ENCODE measurements around the gene KLHL7.

Gene KLHL7

DNA sequence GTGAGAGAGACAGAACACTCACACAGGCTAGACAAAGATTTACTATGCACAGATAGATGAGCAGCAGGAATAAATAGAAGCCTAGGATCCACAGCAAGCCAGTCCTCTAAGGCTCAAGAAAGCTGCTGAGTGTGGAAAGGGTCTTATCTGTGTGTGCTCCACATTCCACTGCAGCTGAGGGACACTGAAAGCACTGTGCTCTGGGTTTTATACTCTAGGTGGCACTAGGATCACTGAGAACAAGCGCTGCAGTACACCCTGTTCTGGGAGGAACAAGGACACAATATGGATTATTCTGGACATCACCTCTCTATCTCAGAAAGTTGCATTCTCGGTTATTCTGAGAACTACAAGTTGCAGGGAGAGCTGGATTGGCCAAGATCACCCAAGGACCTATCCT is 4.9 kb upstream of the KLHL7 start:
- H4K8ac ChIP-seq (ENCODE audit: low read depth, low read length), result no peak overlapping the region
- H2AK5ac ChIP-seq (ENCODE audit: low read length), result no peak overlapping the region
- H3K23ac ChIP-seq (ENCODE audit: low read length), result no peak overlapping the region
- H2AFZ ChIP-seq (ENCODE audit: insufficient read depth, low read length, poor library complexity), result no peak overlapping the region
- peaks cover 10% of the 10 kb centered on the region for H3K9me3 ChIP-seq (ENCODE audit: insufficient read depth, low read depth, low read length)
- peaks cover 0 to 1% of the 10 kb centered on the region in 2 experiments for H3K4me1 ChIP-seq (ENCODE audit: control insufficient read depth in 1 of 2, insufficient read depth in 2 of 2, low read length in 2 of 2)
- no CpG with 5 or more reads among the region's 2 CpGs for WGBS (ENCODE audit: extremely low coverage, insufficient coverage, insufficient read length)
- H3K4me3 ChIP-seq (ENCODE audit: low read depth, low read length), result no peak overlapping the region
- no peak overlapping the region for H4K12ac ChIP-seq (ENCODE audit: low read depth, low read length)
- H2BK5ac ChIP-seq (ENCODE audit: low read depth, low read length, poor library complexity), result no peak overlapping the region
- H3K27ac ChIP-seq (ENCODE audit: low read depth, low read length), result no peak overlapping the region
- H3K18ac ChIP-seq (ENCODE audit: low read length), result no peak overlapping the region
- no peak overlapping the region for H2BK12ac ChIP-seq (ENCODE audit: low read length)
- peaks cover under 1% of the 10 kb centered on the region for H3K79me2 ChIP-seq (ENCODE audit: control insufficient read depth, insufficient read depth, low read length, poor library complexity)
- no peak overlapping the region for H3K14ac ChIP-seq (ENCODE audit: low read length)
- H3K4me2 ChIP-seq (ENCODE audit: low read length), result no peak overlapping the region
- no peak overlapping the region for H4K91ac ChIP-seq (ENCODE audit: low read depth, low read length)
- H3K27me3 ChIP-seq (ENCODE audit: insufficient read depth, low read length), result no peaks in the 10 kb centered on the region
- no peaks in the 10 kb centered on the region for H3K36me3 ChIP-seq (ENCODE audit: control insufficient read depth in 1 of 2, insufficient read depth in 2 of 2, low read length in 2 of 2)
- no peak overlapping the region for H3K9ac ChIP-seq (ENCODE audit: low read length)
- H3K79me1 ChIP-seq (ENCODE audit: low read length), result peaks cover under 1% of the 10 kb centered on the region
- no peak overlapping the region for H3K4ac ChIP-seq (ENCODE audit: low read depth, low read length)
- no peak overlapping the region for H2BK120ac ChIP-seq (ENCODE audit: insufficient read depth, low read length, poor library complexity)
- no peak for DNase-seq

GRCh38 chr7:23105086-23105643 is 420 bp upstream of the KLHL7 start:
- DNase-seq, result peak in 1 of 2 donors; percentile 3
- Histone ChIP-seq H3K4me3 (ENCODE audit: low read depth, low read length) (peak overlapping the region; percentile 97), H3K4me2 (ENCODE audit: low read length) (peak overlapping the region; percentile 70), H3K18ac (ENCODE audit: low read length) (no peak overlapping the region), H2BK5ac (ENCODE audit: low read depth, low read length, poor library complexity) (no peak overlapping the region), H3K79me1 (ENCODE audit: low read length) (peaks cover 4% of the 10 kb centered on the region), H4K91ac (ENCODE audit: low read depth, low read length) (no peak overlapping the region), H3K4me1 (ENCODE audit: control insufficient read depth in 1 of 2, insufficient read depth in 2 of 2, low read length in 2 of 2) (peaks cover 0 to 1% of the 10 kb centered on the region in 2 experiments), H3K27ac (ENCODE audit: low read depth, low read length) (no peak overlapping the region), H3K36me3 (ENCODE audit: control insufficient read depth in 1 of 2, insufficient read depth in 2 of 2, low read length in 2 of 2) (no peaks in the 10 kb centered on the region), H2AFZ (ENCODE audit: insufficient read depth, low read length, poor library complexity) (peak overlapping the region; percentile 30), H3K9me3 (ENCODE audit: insufficient read depth, low read depth, low read length) (no peaks in the 10 kb centered on the region), H3K4ac (ENCODE audit: low read depth, low read length) (no peak overlapping the region), H2BK12ac (ENCODE audit: low read length) (no peak overlapping the region), H2BK120ac (ENCODE audit: insufficient read depth, low read length, poor library complexity) (no peak overlapping the region), H3K27me3 (ENCODE audit: insufficient read depth, low read length) (no peaks in the 10 kb centered on the region), H2AK5ac (ENCODE audit: low read length) (no peak overlapping the region), H3K23ac (ENCODE audit: low read length) (no peak overlapping the region), H4K8ac (ENCODE audit: low read depth, low read length) (peak overlapping the region; percentile 17), H3K9ac (ENCODE audit: low read length) (no peak overlapping the region), H3K14ac (ENCODE audit: low read length) (no peak overlapping the region), H4K12ac (ENCODE audit: low read depth, low read length) (no peak overlapping the region), H3K79me2 (ENCODE audit: control insufficient read depth, insufficient read depth, low read length, poor library complexity) (peaks cover 6% of the 10 kb centered on the region)
- WGBS (ENCODE audit: extremely low coverage, insufficient coverage, insufficient read length), result no CpG with 5 or more reads among the region's 19 CpGs

DNA sequence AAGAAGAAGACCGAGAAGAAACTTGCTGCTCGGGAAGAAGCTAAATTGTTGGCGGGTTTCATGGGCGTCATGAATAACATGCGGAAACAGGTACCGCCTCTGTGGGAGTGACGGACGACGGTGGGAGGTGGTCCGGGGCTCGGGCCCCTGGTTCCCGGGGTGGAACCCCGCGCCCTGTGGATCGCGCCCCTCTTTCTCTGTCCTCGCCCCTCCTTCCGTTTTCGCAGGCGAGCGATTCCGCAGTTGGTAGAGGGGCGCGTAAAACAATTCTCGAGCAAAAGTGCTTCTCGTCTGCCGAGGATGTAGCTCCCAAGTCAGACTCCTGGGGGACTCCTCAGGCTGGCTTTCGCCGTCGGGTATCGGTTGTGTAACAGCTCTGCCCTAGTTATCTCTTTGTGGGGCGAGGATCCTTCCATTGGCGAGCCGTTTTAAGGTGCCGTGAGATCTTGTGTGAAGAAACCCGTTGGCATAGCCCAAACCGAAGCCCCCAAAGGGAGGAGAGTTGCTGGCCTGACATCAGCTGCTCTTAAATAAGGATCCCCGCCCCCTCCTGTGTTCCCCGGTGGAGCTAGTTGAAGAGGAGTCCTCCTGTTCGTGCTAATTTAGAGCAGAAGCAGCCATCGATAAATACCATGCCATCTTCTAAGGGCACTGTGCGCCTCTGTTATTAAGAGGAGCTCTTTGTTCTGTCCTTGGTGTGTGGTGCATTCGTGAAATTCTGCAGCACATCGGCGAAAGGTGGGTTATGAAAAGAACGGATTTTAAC is 655 bp downstream of the KLHL7 start:
- WGBS (ENCODE audit: extremely low coverage, insufficient coverage, insufficient read length), result no CpG with 5 or more reads among the region's 46 CpGs
- H3K18ac ChIP-seq (ENCODE audit: low read length), result peak overlapping the region; percentile 60
- peaks cover 4% of the 10 kb centered on the region for H3K79me1 ChIP-seq (ENCODE audit: low read length)

DNA sequence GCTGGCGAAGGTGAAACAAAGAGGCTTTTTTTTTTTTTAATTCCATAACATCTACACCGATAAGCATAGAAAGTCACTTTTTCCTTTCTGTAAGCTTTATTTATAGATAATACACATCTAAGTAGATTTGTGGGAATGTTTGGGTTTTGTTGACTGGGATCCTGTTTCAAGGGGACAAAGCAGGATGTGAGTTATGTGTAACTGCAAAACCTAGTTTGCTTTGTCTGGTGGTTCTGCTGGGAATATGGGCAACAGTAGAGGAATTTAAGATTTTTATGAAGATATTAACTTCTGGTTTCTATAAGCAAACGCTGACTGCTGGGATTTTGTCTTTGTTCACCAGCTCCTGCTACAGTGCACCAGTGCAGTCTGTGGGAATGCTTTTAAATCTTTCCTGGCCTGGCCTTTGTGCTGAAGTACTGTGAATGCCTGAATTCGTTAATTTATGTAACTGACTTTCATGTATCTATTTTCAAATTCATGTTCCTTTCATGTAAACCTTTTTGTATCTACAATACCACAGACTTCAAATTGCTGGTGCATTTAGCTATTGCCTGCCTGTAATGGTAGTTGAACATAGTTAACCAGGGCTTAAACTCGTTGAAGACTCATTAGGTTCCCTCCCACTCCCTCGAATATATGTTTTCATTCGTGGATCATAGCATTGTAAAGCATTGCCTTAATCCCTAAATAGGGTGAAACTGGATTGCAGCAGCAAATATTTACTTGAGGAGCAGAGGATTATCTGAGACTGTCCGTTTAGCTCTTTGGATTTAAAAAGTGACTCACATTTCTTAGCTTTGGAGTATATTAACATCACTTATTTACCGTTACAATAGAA is 1.5 kb downstream of the KLHL7 start:
- no peak overlapping the region for H2BK12ac ChIP-seq (ENCODE audit: low read length)
- no peaks in the 10 kb centered on the region for H3K36me3 ChIP-seq (ENCODE audit: control insufficient read depth in 1 of 2, insufficient read depth in 2 of 2, low read length in 2 of 2)
- peaks cover 0 to 1% of the 10 kb centered on the region in 2 experiments for H3K4me1 ChIP-seq (ENCODE audit: control insufficient read depth in 1 of 2, insufficient read depth in 2 of 2, low read length in 2 of 2)
- H2AK5ac ChIP-seq (ENCODE audit: low read length), result no peak overlapping the region
- no peaks in the 10 kb centered on the region for H3K27me3 ChIP-seq (ENCODE audit: insufficient read depth, low read length)
- H3K9ac ChIP-seq (ENCODE audit: low read length), result no peak overlapping the region
- no peak overlapping the region for H3K27ac ChIP-seq (ENCODE audit: low read depth, low read length)
- H3K4me2 ChIP-seq (ENCODE audit: low read length), result peak overlapping the region; percentile 70
- H3K14ac ChIP-seq (ENCODE audit: low read length), result no peak overlapping the region
- peak overlapping the region; percentile 73 for H3K4ac ChIP-seq (ENCODE audit: low read depth, low read length)
- H4K8ac ChIP-seq (ENCODE audit: low read depth, low read length), result no peak overlapping the region
- H4K91ac ChIP-seq (ENCODE audit: low read depth, low read length), result no peak overlapping the region
- WGBS (ENCODE audit: extremely low coverage, insufficient coverage, insufficient read length), result no CpG with 5 or more reads among the region's 9 CpGs
- H3K23ac ChIP-seq (ENCODE audit: low read length), result no peak overlapping the region
- H3K9me3 ChIP-seq (ENCODE audit: insufficient read depth, low read depth, low read length), result no peaks in the 10 kb centered on the region
- DNase-seq, result no peak
- no peak overlapping the region for H2BK5ac ChIP-seq (ENCODE audit: low read depth, low read length, poor library complexity)
- peaks cover 6% of the 10 kb centered on the region for H3K79me2 ChIP-seq (ENCODE audit: control insufficient read depth, insufficient read depth, low read length, poor library complexity)
- peak overlapping the region; percentile 2 for H2AFZ ChIP-seq (ENCODE audit: insufficient read depth, low read length, poor library complexity)
- peaks cover 4% of the 10 kb centered on the region for H3K79me1 ChIP-seq (ENCODE audit: low read length)
- no peak overlapping the region for H3K18ac ChIP-seq (ENCODE audit: low read length)
- H2BK120ac ChIP-seq (ENCODE audit: insufficient read depth, low read length, poor library complexity), result no peak overlapping the region
- H3K4me3 ChIP-seq (ENCODE audit: low read depth, low read length), result peak overlapping the region; percentile 97
- no peak overlapping the region for H4K12ac ChIP-seq (ENCODE audit: low read depth, low read length)

More for the DNA sequence above, 655 bp downstream of the KLHL7 start:
- peak overlapping the region; percentile 94 for H2AFZ ChIP-seq (ENCODE audit: insufficient read depth, low read length, poor library complexity)
- H3K27me3 ChIP-seq (ENCODE audit: insufficient read depth, low read length), result no peaks in the 10 kb centered on the region
- no peak overlapping the region for H3K23ac ChIP-seq (ENCODE audit: low read length)
- no peaks in the 10 kb centered on the region for H3K9me3 ChIP-seq (ENCODE audit: insufficient read depth, low read depth, low read length)
- H3K4me3 ChIP-seq (ENCODE audit: low read depth, low read length), result peak overlapping the region; percentile 97
- peak overlapping the region; percentile 74 for H3K27ac ChIP-seq (ENCODE audit: low read depth, low read length)
- H4K91ac ChIP-seq (ENCODE audit: low read depth, low read length), result peak overlapping the region; percentile 38
- H3K36me3 ChIP-seq (ENCODE audit: control insufficient read depth in 1 of 2, insufficient read depth in 2 of 2, low read length in 2 of 2), result no peaks in the 10 kb centered on the region
- H2BK120ac ChIP-seq (ENCODE audit: insufficient read depth, low read length, poor library complexity), result peak overlapping the region; percentile 69
- peak overlapping the region; percentile 35 for H2BK5ac ChIP-seq (ENCODE audit: low read depth, low read length, poor library complexity)
- H3K4me2 ChIP-seq (ENCODE audit: low read length), result peak overlapping the region; percentile 70
- H3K14ac ChIP-seq (ENCODE audit: low read length), result peak overlapping the region; percentile 63
- H2AK5ac ChIP-seq (ENCODE audit: low read length), result no peak overlapping the region
- peaks cover 6% of the 10 kb centered on the region for H3K79me2 ChIP-seq (ENCODE audit: control insufficient read depth, insufficient read depth, low read length, poor library complexity)
- peak overlapping the region; percentile 67 for H4K8ac ChIP-seq (ENCODE audit: low read depth, low read length)
- DNase-seq, result peak; percentile 18 to 46
- H3K4ac ChIP-seq (ENCODE audit: low read depth, low read length), result peak overlapping the region; percentile 1
- no peak overlapping the region for H2BK12ac ChIP-seq (ENCODE audit: low read length)
- peaks cover 0 to 1% of the 10 kb centered on the region in 2 experiments for H3K4me1 ChIP-seq (ENCODE audit: control insufficient read depth in 1 of 2, insufficient read depth in 2 of 2, low read length in 2 of 2)
- H4K12ac ChIP-seq (ENCODE audit: low read depth, low read length), result peak overlapping the region; percentile 60
- H3K9ac ChIP-seq (ENCODE audit: low read length), result peak overlapping the region; percentile 86
